ENCODE data around the gene PIAS2.

DNA sequence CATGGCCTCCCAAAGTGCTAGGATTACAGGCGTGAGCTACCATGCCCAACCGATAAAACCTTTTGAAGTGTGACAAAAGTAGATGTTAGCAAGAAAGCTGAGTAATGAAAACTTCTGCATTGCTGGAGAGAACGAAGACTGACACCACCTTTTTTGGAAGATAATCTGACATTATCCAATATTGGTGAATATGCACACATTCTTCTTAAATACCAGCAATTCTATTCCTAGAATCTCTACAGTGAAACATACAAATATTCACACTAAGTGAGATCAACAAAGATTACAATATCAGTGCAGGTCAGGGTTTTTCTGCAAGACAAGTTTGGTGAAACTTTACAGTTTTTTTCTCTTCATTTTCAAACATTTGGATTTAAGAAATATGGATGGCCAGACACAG lies 7.8 kb downstream of the PIAS2 start:
- TF ChIP-seq, protein P1, sequence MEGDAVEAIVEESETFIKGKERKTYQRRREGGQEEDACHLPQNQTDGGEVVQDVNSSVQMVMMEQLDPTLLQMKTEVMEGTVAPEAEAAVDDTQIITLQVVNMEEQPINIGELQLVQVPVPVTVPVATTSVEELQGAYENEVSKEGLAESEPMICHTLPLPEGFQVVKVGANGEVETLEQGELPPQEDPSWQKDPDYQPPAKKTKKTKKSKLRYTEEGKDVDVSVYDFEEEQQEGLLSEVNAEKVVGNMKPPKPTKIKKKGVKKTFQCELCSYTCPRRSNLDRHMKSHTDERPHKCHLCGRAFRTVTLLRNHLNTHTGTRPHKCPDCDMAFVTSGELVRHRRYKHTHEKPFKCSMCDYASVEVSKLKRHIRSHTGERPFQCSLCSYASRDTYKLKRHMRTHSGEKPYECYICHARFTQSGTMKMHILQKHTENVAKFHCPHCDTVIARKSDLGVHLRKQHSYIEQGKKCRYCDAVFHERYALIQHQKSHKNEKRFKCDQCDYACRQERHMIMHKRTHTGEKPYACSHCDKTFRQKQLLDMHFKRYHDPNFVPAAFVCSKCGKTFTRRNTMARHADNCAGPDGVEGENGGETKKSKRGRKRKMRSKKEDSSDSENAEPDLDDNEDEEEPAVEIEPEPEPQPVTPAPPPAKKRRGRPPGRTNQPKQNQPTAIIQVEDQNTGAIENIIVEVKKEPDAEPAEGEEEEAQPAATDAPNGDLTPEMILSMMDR (conservative IDR thresholded peaks at IDR 0.05; ENCODE audit: low read depth, low read length) = no peak
- TF ChIP-seq EZH2 (IDR thresholded peaks at IDR 0.05; ENCODE audit: borderline replicate concordance, low read depth, low read length, poor library complexity, severe bottlenecking) = no peak
